NB4 (cell line): Measurements from ENCODE around the gene ARMC7.

Source experiments
- CTCF ChIP-seq: IDR thresholded peaks from one replicate; pipeline ENCODE4 v1.5.1; 2012; ENCODE audit warnings: low read depth, low read length
- MAX ChIP-seq: IDR thresholded peaks from 2 replicates; pipeline ENCODE4 v1.6.1; 2011; ENCODE audit warnings: low read depth, low read length
- POLR2A ChIP-seq: IDR thresholded peaks from 2 replicates; pipeline ENCODE4 v1.6.1; 2011; ENCODE audit warnings: mild to moderate bottlenecking; ENCODE audit not compliant: insufficient read length; ENCODE audit errors: extremely low read depth

GRCh38 chr17:75090871-75091854 lies 18.6 kb upstream of the ARMC7 start:
- TF ChIP-seq CTCF (no peak), POLR2A (no peak), MAX (no peak)
